ENCODE data around the gene ABHD1. TPM values are rescaled to one million over a fixed set of nuclear protein-coding genes. Genes with fewer than 3 reads are reported as not detected.

The ABHD1 gene
- total RNA-seq, 1 experiment from 2014 or later = 0.46 TPM

DNA sequence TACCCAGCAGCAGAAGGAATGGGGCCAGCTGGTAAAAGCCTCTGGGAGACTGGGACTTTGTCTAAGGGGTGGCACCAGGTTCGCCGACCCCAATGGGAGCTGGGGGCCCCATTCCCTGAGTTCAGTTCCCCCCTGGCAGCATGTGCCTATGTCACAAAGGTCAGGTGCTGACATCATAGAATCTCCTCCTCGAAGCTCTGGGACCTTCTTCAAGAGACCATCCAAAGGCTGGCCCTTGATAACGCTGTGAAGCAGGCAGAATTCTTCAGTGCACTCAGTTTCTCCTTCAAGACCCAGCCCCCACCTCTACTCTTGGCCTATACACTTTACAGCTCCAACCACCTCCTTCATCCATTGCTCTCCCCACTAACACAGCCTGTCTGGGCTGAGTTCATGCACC, 15.7 kb downstream of the ABHD1 start, which contains the start of gene PRR30:
Gene PRR30, minus strand, starts transcription at position 101 of the 400 bp plus-strand sequence. CDS start 1,081 bp downstream, outside the sequence.
- ChIA-PET POLR2A (no interaction called here), CTCF (no interaction called here)
- H3K4me1 ChIP-seq (ENCODE audit: control insufficient read depth, insufficient read depth, low read length) = no peaks in the 10 kb centered on the region
- H3K27me3 ChIP-seq (ENCODE audit: control insufficient read depth, insufficient read depth, low read length) = peaks cover 8% of the 10 kb centered on the region; the same call in 1 of the 2 replicates
- TF ChIP-seq, protein P1, sequence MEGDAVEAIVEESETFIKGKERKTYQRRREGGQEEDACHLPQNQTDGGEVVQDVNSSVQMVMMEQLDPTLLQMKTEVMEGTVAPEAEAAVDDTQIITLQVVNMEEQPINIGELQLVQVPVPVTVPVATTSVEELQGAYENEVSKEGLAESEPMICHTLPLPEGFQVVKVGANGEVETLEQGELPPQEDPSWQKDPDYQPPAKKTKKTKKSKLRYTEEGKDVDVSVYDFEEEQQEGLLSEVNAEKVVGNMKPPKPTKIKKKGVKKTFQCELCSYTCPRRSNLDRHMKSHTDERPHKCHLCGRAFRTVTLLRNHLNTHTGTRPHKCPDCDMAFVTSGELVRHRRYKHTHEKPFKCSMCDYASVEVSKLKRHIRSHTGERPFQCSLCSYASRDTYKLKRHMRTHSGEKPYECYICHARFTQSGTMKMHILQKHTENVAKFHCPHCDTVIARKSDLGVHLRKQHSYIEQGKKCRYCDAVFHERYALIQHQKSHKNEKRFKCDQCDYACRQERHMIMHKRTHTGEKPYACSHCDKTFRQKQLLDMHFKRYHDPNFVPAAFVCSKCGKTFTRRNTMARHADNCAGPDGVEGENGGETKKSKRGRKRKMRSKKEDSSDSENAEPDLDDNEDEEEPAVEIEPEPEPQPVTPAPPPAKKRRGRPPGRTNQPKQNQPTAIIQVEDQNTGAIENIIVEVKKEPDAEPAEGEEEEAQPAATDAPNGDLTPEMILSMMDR (IDR thresholded peaks at IDR 0.05) = no peak
- TF ChIP-seq, protein P2, sequence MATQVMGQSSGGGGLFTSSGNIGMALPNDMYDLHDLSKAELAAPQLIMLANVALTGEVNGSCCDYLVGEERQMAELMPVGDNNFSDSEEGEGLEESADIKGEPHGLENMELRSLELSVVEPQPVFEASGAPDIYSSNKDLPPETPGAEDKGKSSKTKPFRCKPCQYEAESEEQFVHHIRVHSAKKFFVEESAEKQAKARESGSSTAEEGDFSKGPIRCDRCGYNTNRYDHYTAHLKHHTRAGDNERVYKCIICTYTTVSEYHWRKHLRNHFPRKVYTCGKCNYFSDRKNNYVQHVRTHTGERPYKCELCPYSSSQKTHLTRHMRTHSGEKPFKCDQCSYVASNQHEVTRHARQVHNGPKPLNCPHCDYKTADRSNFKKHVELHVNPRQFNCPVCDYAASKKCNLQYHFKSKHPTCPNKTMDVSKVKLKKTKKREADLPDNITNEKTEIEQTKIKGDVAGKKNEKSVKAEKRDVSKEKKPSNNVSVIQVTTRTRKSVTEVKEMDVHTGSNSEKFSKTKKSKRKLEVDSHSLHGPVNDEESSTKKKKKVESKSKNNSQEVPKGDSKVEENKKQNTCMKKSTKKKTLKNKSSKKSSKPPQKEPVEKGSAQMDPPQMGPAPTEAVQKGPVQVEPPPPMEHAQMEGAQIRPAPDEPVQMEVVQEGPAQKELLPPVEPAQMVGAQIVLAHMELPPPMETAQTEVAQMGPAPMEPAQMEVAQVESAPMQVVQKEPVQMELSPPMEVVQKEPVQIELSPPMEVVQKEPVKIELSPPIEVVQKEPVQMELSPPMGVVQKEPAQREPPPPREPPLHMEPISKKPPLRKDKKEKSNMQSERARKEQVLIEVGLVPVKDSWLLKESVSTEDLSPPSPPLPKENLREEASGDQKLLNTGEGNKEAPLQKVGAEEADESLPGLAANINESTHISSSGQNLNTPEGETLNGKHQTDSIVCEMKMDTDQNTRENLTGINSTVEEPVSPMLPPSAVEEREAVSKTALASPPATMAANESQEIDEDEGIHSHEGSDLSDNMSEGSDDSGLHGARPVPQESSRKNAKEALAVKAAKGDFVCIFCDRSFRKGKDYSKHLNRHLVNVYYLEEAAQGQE (IDR thresholded peaks at IDR 0.05; ENCODE audit: insufficient read depth in 1 of 2, low read depth in 2 of 2, low read length in 1 of 2) = no peak
- no peak for TF ChIP-seq SIN3A (IDR thresholded peaks at IDR 0.05; ENCODE audit: borderline replicate concordance, insufficient read depth, low read depth, low read length)
- no peak for TF ChIP-seq POLR2AphosphoS5 (IDR thresholded peaks at IDR 0.05; ENCODE audit: low read depth, low read length)
- TF ChIP-seq TCF7L2 (IDR thresholded peaks at IDR 0.05; ENCODE audit: low read depth, low read length) = no peak
- no peak for ATAC-seq
- intact Hi-C loops (cut with micrococcal nuclease; ENCODE audit: unreplicated experiment) = no loop called here
- H3K9me3 ChIP-seq (ENCODE audit: control insufficient read depth, insufficient read depth, low read depth, low read length) = no peaks in the 10 kb centered on the region
- in situ Hi-C loops (cut with HindIII; ENCODE audit: low pct_unique_long_range_greater_than_20kb, low sequenced_read_pairs) = no loop called here
- H3K4me3 ChIP-seq (ENCODE audit: low read depth in 2 of 2, low read length in 2 of 2) = no peak within 1 kb of the TSS
- H3K27ac ChIP-seq (ENCODE audit: low read length) = no peak within 1 kb of the TSS
- no TSS peak for BruUV-seq (replicated peaks)
- no peak for DNase-seq (ENCODE audit: low read depth, low spot score)
- H3K36me3 ChIP-seq (ENCODE audit: control insufficient read depth, insufficient read depth, low read length) = peaks cover under 1% of the 10 kb centered on the region; the same call in 1 of the 2 replicates

DNA sequence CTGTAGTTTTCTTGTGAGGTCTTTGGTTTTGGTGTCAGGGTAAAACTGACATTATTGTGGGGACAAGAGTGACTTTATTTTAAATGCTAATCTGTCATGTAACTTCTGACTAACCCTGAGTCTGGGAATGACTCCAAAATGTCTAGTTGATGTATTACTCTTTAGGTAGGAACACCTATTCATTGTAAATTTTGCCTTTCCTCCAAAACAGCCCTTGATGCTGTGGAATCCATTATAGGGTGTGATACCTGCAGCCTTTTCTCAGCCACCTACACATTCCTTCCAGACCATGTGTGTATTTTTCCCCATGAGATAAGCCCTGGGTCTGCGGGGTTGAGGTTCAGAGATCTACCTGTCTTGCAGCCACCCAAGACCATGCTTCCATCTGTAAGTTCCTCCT, 19.7 kb downstream of the ABHD1 start:
- ATAC-seq (no peak), DNase-seq (ENCODE audit: low read depth, low spot score) (no peak)
- intact Hi-C loops (cut with micrococcal nuclease; ENCODE audit: unreplicated experiment) = no loop called here
- Histone ChIP-seq H3K4me1 (ENCODE audit: control insufficient read depth, insufficient read depth, low read length) (no peaks in the 10 kb centered on the region), H3K27ac (ENCODE audit: low read length) (no peak overlapping the region), H3K4me3 (ENCODE audit: low read depth in 2 of 2, low read length in 2 of 2) (no peak overlapping the region), H3K27me3 (ENCODE audit: control insufficient read depth, insufficient read depth, low read length) (peaks cover 8% of the 10 kb centered on the region; the same call in 1 of the 2 replicates), H3K36me3 (ENCODE audit: control insufficient read depth, insufficient read depth, low read length) (no peaks in the 10 kb centered on the region), H3K9me3 (ENCODE audit: control insufficient read depth, insufficient read depth, low read depth, low read length) (no peaks in the 10 kb centered on the region)
- BruUV-seq (replicated peaks) = no TSS peak
- ChIA-PET POLR2A (no interaction called here), CTCF (no interaction called here)
- TF ChIP-seq, protein P2 (IDR thresholded peaks at IDR 0.05; ENCODE audit: insufficient read depth in 1 of 2, low read depth in 2 of 2, low read length in 1 of 2) = no peak
- TF ChIP-seq SIN3A (IDR thresholded peaks at IDR 0.05; ENCODE audit: borderline replicate concordance, insufficient read depth, low read depth, low read length) = no peak
- TF ChIP-seq, protein P1 (IDR thresholded peaks at IDR 0.05) = no peak
- TF ChIP-seq TCF7L2 (IDR thresholded peaks at IDR 0.05; ENCODE audit: low read depth, low read length) = no peak
- TF ChIP-seq POLR2AphosphoS5 (IDR thresholded peaks at IDR 0.05; ENCODE audit: low read depth, low read length) = no peak
- in situ Hi-C loops (cut with HindIII; ENCODE audit: low pct_unique_long_range_greater_than_20kb, low sequenced_read_pairs) = no loop called here
